H1 (cell line): ENCODE data around the gene SLC27A1. TPM values are rescaled to one million over a fixed set of nuclear protein-coding genes. Genes with fewer than 3 reads are reported as not detected.

ENCODE experiments used
- CTCF ChIA-PET: fragments of 300-600 bp; sonication (Branson Sonifier 250); formaldehyde crosslinking; loops from one replicate; lab custom pipeline; 2021; ENCODE audit not compliant: partially characterized antibody; lab: Charles Lee
- POLR2A ChIA-PET: fragments of 300-600 bp; sonication (Branson Sonifier 250); formaldehyde crosslinking; loops from one replicate; lab custom pipeline; 2021; ENCODE audit warnings: inconsistent platforms; ENCODE audit not compliant: partially characterized antibody; lab: Charles Lee
- DNase-seq, 2 experiments: peaks; one replicate each; pipeline versions ENCODE4 v3.0.0 to v3.0.0-alpha.2; 2010 to 2022; ENCODE audit warnings: low spot score in 2 of 2, low read depth in 1 of 2, mixed read lengths in 1 of 2
- FAIRE-seq: peaks from 2 replicates; lab custom pipeline; 2011; peaks lifted over from hg19 to GRCh38; lab: Jason Lieb, UNC
- H2AFZ ChIP-seq: 2 replicates; pipeline ENCODE4 v1.8.1; 2012; ENCODE audit warnings: low read length, inconsistent platforms
- H2AK5ac ChIP-seq: 2 replicates; pipeline ENCODE4 v1.6.1; 2013; ENCODE audit warnings: low read depth, low read length
- H2BK120ac ChIP-seq: replicated peaks from 2 replicates; pipeline ENCODE3; 2013; ENCODE audit warnings: low read depth, low read length, inconsistent platforms
- H2BK12ac ChIP-seq: 2 replicates; pipeline ENCODE4 v1.6.1; 2013; ENCODE audit warnings: low read depth, low read length
- H2BK15ac ChIP-seq: 2 replicates; pipeline ENCODE4 v1.6.1; 2013; ENCODE audit warnings: low read length
- H2BK20ac ChIP-seq: 2 replicates; pipeline ENCODE4 v1.6.1; 2013; ENCODE audit warnings: low read length
- H2BK5ac ChIP-seq: 2 replicates; pipeline ENCODE4 v1.6.1; 2013; ENCODE audit warnings: low read depth, low read length
- H3K14ac ChIP-seq: 2 replicates; pipeline ENCODE4 v1.6.1; 2013; ENCODE audit warnings: inconsistent platforms; ENCODE audit not compliant: insufficient read length
- H3K18ac ChIP-seq: 2 replicates; pipeline ENCODE4 v1.6.1; 2013; ENCODE audit warnings: low read length; ENCODE audit errors: extremely low read depth
- H3K23ac ChIP-seq: 2 replicates; pipeline ENCODE4 v1.6.1; 2013; ENCODE audit warnings: inconsistent platforms; ENCODE audit not compliant: insufficient read length
- H3K23me2 ChIP-seq: 2 replicates; pipeline ENCODE4 v1.6.1; 2013; ENCODE audit warnings: low read depth, low read length
- H3K27ac ChIP-seq: 2 replicates; pipeline ENCODE4 v1.6.1; 2011; ENCODE audit warnings: low read depth, low read length, inconsistent platforms
- H3K27me3 ChIP-seq, 4 experiments: replicated peaks in 1 of 4; 1 replicate in 1 of 4; 2 replicates in 3 of 4; pipeline versions ENCODE4 v1.6.1 to v1.8.1; 2011 to 2013; ENCODE audit warnings: low read length in 3 of 4, mild to moderate bottlenecking in 3 of 4, inconsistent platforms in 2 of 4, mixed read lengths in 2 of 4, moderate library complexity in 1 of 4; ENCODE audit not compliant: control insufficient read depth in 3 of 4, insufficient read depth in 3 of 4; ENCODE audit errors: extremely low read depth in 1 of 4
- H3K36me3 ChIP-seq, 4 experiments: 2 replicates each; pipeline versions ENCODE4 v1.6.1 to v1.8.1; 2011 to 2013; ENCODE audit warnings: mild to moderate bottlenecking in 4 of 4, low read length in 3 of 4, moderate library complexity in 2 of 4, control low read depth in 1 of 4, inconsistent platforms in 1 of 4; ENCODE audit not compliant: insufficient read depth in 4 of 4, control insufficient read depth in 2 of 4
- H3K4ac ChIP-seq: replicated peaks from 2 replicates; pipeline ENCODE3; 2013; ENCODE audit warnings: low read length, low read depth, mixed read lengths, inconsistent platforms; ENCODE audit not compliant: insufficient read length
- H3K4me1 ChIP-seq, 4 experiments: replicated peaks in 1 of 4; 1 replicate in 1 of 4; 2 replicates in 3 of 4; pipeline versions ENCODE4 v1.6.1 to v1.8.1; 2011 to 2013; ENCODE audit warnings: low read length in 3 of 4, inconsistent platforms in 2 of 4, mixed read lengths in 1 of 4; ENCODE audit not compliant: insufficient read depth in 4 of 4, control insufficient read depth in 3 of 4
- H3K4me2 ChIP-seq, 2 experiments: 2 replicates each; pipeline versions ENCODE4 v1.6.1 to v1.8.1; 2011 to 2013; ENCODE audit warnings: low read depth in 2 of 2, low read length in 2 of 2, control low read depth in 1 of 2, inconsistent platforms in 1 of 2, mild to moderate bottlenecking in 1 of 2; ENCODE audit not compliant: insufficient read depth in 1 of 2
- H3K4me3 ChIP-seq, 4 experiments: fragments of 200-600, 300-600 bp in 1 of 4; sonication (generic), shearing (Covaris generic), sonication (Bioruptor Twin) in 1 of 4; 2 replicates each; pipeline versions ENCODE4 v1.5.1 to v1.8.1; 2011 to 2016; ENCODE audit warnings: low read length in 4 of 4, low read depth in 3 of 4, control low read depth in 2 of 4, inconsistent platforms in 2 of 4, mild to moderate bottlenecking in 2 of 4, mixed read lengths in 1 of 4, moderate library complexity in 1 of 4; ENCODE audit not compliant: insufficient read depth in 2 of 4; ENCODE audit errors: extremely low read depth in 1 of 4
- H3K56ac ChIP-seq: replicated peaks from 2 replicates; pipeline ENCODE3; 2013; ENCODE audit warnings: low read depth, mild to moderate bottlenecking, mixed read lengths, low read length, inconsistent platforms; ENCODE audit not compliant: insufficient read length
- H3K79me1 ChIP-seq: 2 replicates; pipeline ENCODE4 v1.6.1; 2013; ENCODE audit warnings: low read depth, low read length, control low read depth
- H3K79me2 ChIP-seq, 2 experiments: 2 replicates each; pipeline versions ENCODE4 v1.6.1 to v1.8.1; 2012 to 2013; ENCODE audit warnings: low read length in 2 of 2, mild to moderate bottlenecking in 2 of 2, inconsistent platforms in 1 of 2; ENCODE audit not compliant: insufficient read depth in 2 of 2, control insufficient read depth in 1 of 2
- H3K9ac ChIP-seq, 4 experiments: replicated peaks in 1 of 4; 1 replicate in 1 of 4; 2 replicates in 3 of 4; pipeline versions ENCODE4 v1.6.1 to v1.8.1; 2011 to 2013; ENCODE audit warnings: low read depth in 3 of 4, low read length in 3 of 4, control low read depth in 2 of 4, mild to moderate bottlenecking in 2 of 4, moderate library complexity in 2 of 4, inconsistent platforms in 1 of 4; ENCODE audit errors: extremely low read depth in 1 of 4
- H3K9me3 ChIP-seq, 2 experiments: 2 replicates each; pipeline versions ENCODE4 v1.6.1 to v1.8.1; 2012 to 2013; ENCODE audit warnings: mild to moderate bottlenecking in 2 of 2, moderate library complexity in 2 of 2, control low read depth in 1 of 2, inconsistent platforms in 1 of 2, low read depth in 1 of 2, low read length in 1 of 2, mixed read lengths in 1 of 2; ENCODE audit not compliant: insufficient read depth in 2 of 2
- H4K20me1 ChIP-seq, 2 experiments: replicated peaks in 1 of 2; 2 replicates each; pipeline versions ENCODE3 to v1.8.1; 2011 to 2013; ENCODE audit warnings: inconsistent platforms in 2 of 2, low read length in 2 of 2, mild to moderate bottlenecking in 1 of 2; ENCODE audit not compliant: insufficient read depth in 2 of 2, control insufficient read depth in 1 of 2
- H4K5ac ChIP-seq: 2 replicates; pipeline ENCODE4 v1.6.1; 2013; ENCODE audit warnings: low read length, low read depth, mixed read lengths, inconsistent platforms; ENCODE audit not compliant: insufficient read length
- H4K8ac ChIP-seq: 2 replicates; pipeline ENCODE4 v1.8.0; 2013; ENCODE audit warnings: mild to moderate bottlenecking, moderate library complexity, low read length, inconsistent platforms; ENCODE audit not compliant: insufficient read depth; ENCODE audit errors: extremely low read depth
- H4K91ac ChIP-seq: replicated peaks from 2 replicates; pipeline ENCODE3; 2013; ENCODE audit warnings: low read length, mixed read lengths, inconsistent platforms; ENCODE audit not compliant: insufficient read length
- GABPA ChIP-seq: IDR thresholded peaks from 2 replicates; pipeline ENCODE4 v1.6.1; 2011; ENCODE audit warnings: mild to moderate bottlenecking, low read length, moderate library complexity, borderline replicate concordance; ENCODE audit not compliant: insufficient read depth
- KDM1A ChIP-seq: fragments of 200-600, 300-600 bp; sonication (generic); IDR thresholded peaks from 2 replicates; pipeline ENCODE4 v1.7.1; 2016; ENCODE audit warnings: mild to moderate bottlenecking, low read length, borderline replicate concordance
- WGBS, 2 experiments: shearing (Covaris generic) in 1 of 2; methylation state at CpG; one replicate each; pipeline versions ENCODE4 v1.1.6 to v1.1.7; 2013 to 2015; ENCODE audit warnings: low lambda C conversion rate in 2 of 2, mixed read lengths in 2 of 2, inconsistent platforms in 1 of 2, low coverage in 1 of 2, missing lambda C conversion rate in 1 of 2; ENCODE audit not compliant: insufficient replicate concordance in 2 of 2, insufficient coverage in 1 of 2, insufficient read length in 1 of 2; ENCODE audit errors: extremely low coverage in 1 of 2, missing lambda C conversion rate in 1 of 2; 5-methylcytosine and 5-hydroxymethylcytosine counted together
- polyA plus RNA-seq, 7 experiments: library from polyadenylated mRNA; depleted of rRNA in 3 of 7; stranded (reverse) in 5 of 7; unstranded in 2 of 7; fragments of >200 nt in 5 of 7; fragments of 200-250 nt in 2 of 7; gene quantifications; 1 replicate in 5 of 7; 2 replicates in 1 of 7; 4 replicates in 1 of 7; pipeline versions ENCODE4 v1.2.1 to v1.2.3, GENCODE V29; 2011 to 2013; ENCODE audit warnings: missing spikeins in 2 of 7, mixed read lengths in 2 of 7
- total RNA-seq: library from RNA; stranded (reverse); fragmentation: NEBNext Ultra II Directional; extraction: Animal tissue kit (Norgen Biotek cat#: 25700); gene quantifications from 2 replicates; pipeline ENCODE4 v1.2.1, GENCODE V29; 2021

Gene SLC27A1
- total and polyA plus RNA-seq, 2 of the 8 experiments (the other 6 are each of a cell fraction or from before 2014, with no cell fraction given), result 7.5 to 9.1 TPM

DNA sequence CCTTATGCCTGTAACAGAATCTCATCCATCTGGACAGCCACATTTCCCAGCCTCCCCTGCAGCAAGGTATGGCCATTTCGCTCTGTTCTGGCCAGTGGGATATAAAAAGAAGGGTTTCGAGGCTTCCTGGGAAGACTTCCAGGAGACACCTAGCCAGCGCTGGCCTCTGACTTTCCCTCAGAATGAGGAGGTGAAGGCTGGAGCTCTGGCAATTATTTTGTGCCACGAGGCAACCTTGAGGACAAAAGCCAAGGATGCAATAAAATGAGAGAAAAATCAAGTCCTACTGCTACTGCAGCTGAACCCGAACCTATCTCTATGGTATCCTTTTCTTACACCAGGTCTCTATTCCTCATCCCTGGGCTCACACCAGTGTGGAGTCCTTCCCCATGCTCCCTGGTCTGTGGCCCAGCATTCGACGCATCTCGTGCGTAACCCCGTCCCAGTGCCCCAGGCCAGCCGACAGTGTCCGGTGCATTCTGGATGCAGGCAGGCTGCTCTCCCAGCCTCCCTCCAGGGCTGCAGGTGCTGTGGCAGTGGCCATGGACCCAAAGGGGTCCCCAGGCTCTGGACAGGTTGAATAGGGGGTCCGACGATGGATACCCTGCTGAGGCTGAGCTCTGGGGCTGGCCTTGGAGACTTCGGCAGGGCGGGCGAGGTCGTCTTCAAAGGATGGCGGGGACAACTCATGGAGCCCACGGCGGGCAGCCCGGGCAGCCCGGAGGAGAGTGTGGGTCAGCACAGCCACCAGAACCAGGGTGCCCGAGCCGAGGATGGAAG, 34.0 kb upstream of the SLC27A1 start:
- Histone ChIP-seq H3K56ac (no peak overlapping the region), H2AFZ (no peak overlapping the region), H3K4me3 (no peak overlapping the region), H3K9ac (no peak overlapping the region), H3K27ac (no peak overlapping the region), H2BK120ac (no peak overlapping the region), H3K79me1 (no peaks in the 10 kb centered on the region), H3K36me3 (no peaks in the 10 kb centered on the region), H2BK5ac (no peak overlapping the region), H3K27me3 (no peaks in the 10 kb centered on the region; a peak in 1 of 7 replicates), H2BK15ac (no peak overlapping the region), H2AK5ac (no peak overlapping the region), H3K4me2 (no peak overlapping the region), H3K9me3 (no peaks in the 10 kb centered on the region; a peak in 1 of 4 replicates), H3K14ac (no peak overlapping the region), H4K5ac (no peak overlapping the region), H3K79me2 (no peaks in the 10 kb centered on the region), H3K4ac (no peak overlapping the region), H2BK12ac (no peak overlapping the region), H2BK20ac (no peak overlapping the region), H4K91ac (no peak overlapping the region), H3K23ac (no peak overlapping the region), H3K23me2 (no peaks in the 10 kb centered on the region), H3K18ac (no peak overlapping the region), H3K4me1 (no peaks in the 10 kb centered on the region), H4K8ac (no peak overlapping the region), H4K20me1 (no peaks in the 10 kb centered on the region)
- 92% methylated on average over 25 of the region's 25 CpGs; no CpG with 5 or more reads in 1 of the 2 experiments for WGBS, 2 experiments
- no peak for DNase-seq
- TF ChIP-seq KDM1A, result peak; percentile 87
- no peak for TF ChIP-seq GABPA
- POLR2A ChIA-PET, result interaction anchor here (0.7 to 1.6 kb wide), 3 partner anchors 8 to 91 kb away, joined by 3 to 4 read pairs (median 3); partner anchors contain the start of gene MVB12A
- no peak for FAIRE-seq
- CTCF ChIA-PET, result interaction anchor here (1.0 to 2.0 kb wide), 7 partner anchors 9 to 42 kb away, joined by 3 to 7 read pairs (median 4); partner anchors contain the start of genes CCDC194, NXNL1 and TMEM221
